Fibroblast of lung (primary cell): ENCODE data around the gene LSAMP. TPM values are rescaled to one million over a fixed set of nuclear protein-coding genes. Genes with fewer than 3 reads are reported as not detected.

Experiments
- DNase-seq, 2 donors: peaks; one replicate each; pipeline versions ENCODE4 v3.0.0 to v3.0.0-alpha.2; 2010; ENCODE audit warnings: low read depth in 2 of 2
- H2AFZ ChIP-seq: 2 replicates; pipeline ENCODE4 v1.5.1; 2012; ENCODE audit warnings: low read length, control low read depth, inconsistent platforms
- H3K27ac ChIP-seq: 2 replicates; pipeline ENCODE4 v1.5.1; 2011; ENCODE audit warnings: low read length, control low read depth; ENCODE audit not compliant: insufficient read depth
- H3K27me3 ChIP-seq: 2 replicates; pipeline ENCODE4 v1.5.1; 2011; ENCODE audit warnings: mild to moderate bottlenecking, low read length; ENCODE audit not compliant: control insufficient read depth, insufficient read depth
- H3K36me3 ChIP-seq: 2 replicates; pipeline ENCODE4 v1.5.1; 2011; ENCODE audit warnings: low read length; ENCODE audit not compliant: control insufficient read depth, insufficient read depth
- H3K4me1 ChIP-seq: 2 replicates; pipeline ENCODE4 v1.5.1; 2011; ENCODE audit warnings: low read length; ENCODE audit not compliant: control insufficient read depth, insufficient read depth; ENCODE audit errors: extremely low read depth
- H3K4me2 ChIP-seq: 2 replicates; pipeline ENCODE4 v1.5.1; 2011; ENCODE audit warnings: low read length, control low read depth; ENCODE audit not compliant: insufficient read depth; ENCODE audit errors: extremely low read depth
- H3K4me3 ChIP-seq, 4 experiments: fragments of 200-600 bp in 1 of 4; sonication (generic) in 1 of 4; replicated peaks in 1 of 4; 2 replicates each; pipeline ENCODE4 v1.5.1; 2011 to 2016; ENCODE audit warnings: low read length in 4 of 4, low read depth in 3 of 4, mild to moderate bottlenecking in 3 of 4, control low read depth in 2 of 4, inconsistent platforms in 1 of 4, mixed read lengths in 1 of 4; ENCODE audit not compliant: insufficient read depth in 1 of 4; ENCODE audit errors: control extremely low read depth in 1 of 4
- H3K79me2 ChIP-seq: 2 replicates; pipeline ENCODE4 v1.5.1; 2012; ENCODE audit warnings: mild to moderate bottlenecking, low read length, inconsistent platforms; ENCODE audit not compliant: control insufficient read depth, insufficient read depth
- H3K9ac ChIP-seq: 2 replicates; pipeline ENCODE4 v1.5.1; 2011; ENCODE audit warnings: mild to moderate bottlenecking, low read length, control low read depth; ENCODE audit not compliant: insufficient read depth
- H3K9me3 ChIP-seq: 2 replicates; pipeline ENCODE4 v1.5.1; 2012; ENCODE audit warnings: low read depth, low read length; ENCODE audit not compliant: control insufficient read depth, insufficient read depth
- H4K20me1 ChIP-seq: 2 replicates; pipeline ENCODE4 v1.5.1; 2011; ENCODE audit warnings: low read length; ENCODE audit not compliant: control insufficient read depth, insufficient read depth; ENCODE audit errors: extremely low read depth
- EZH2 ChIP-seq: IDR thresholded peaks from 2 replicates; pipeline ENCODE4 v1.5.1; 2012; ENCODE audit warnings: low read length, control low read depth, mild to moderate bottlenecking; ENCODE audit errors: missing control alignments
- polyA plus RNA-seq, 2 donors: library from polyadenylated mRNA; depleted of rRNA in 1 of 2; stranded (reverse) in 1 of 2; unstranded in 1 of 2; fragments of >200 nt; gene quantifications; 2 replicates each; pipeline ENCODE4 v1.2.1, GENCODE V29; 2011 to 2012; ENCODE audit warnings: missing spikeins in 1 of 2
- total RNA-seq: library from RNA; depleted of rRNA; stranded (reverse); fragments of >200 nt; gene quantifications from 2 replicates; pipeline ENCODE4 v1.2.1, GENCODE V29; 2014
- TF ChIP-seq, protein P1 (sequence below), 2 donors: IDR thresholded peaks in 1 of 2; conservative IDR thresholded peaks in 1 of 2; 1 replicate in 1 of 2; 2 replicates in 1 of 2; pipeline ENCODE4 v1.5.1; 2011 to 2012; ENCODE audit warnings: low read length in 2 of 2, control low read depth in 1 of 2, inconsistent platforms in 1 of 2, low read depth in 1 of 2, mild to moderate bottlenecking in 1 of 2

The LSAMP gene
- total and polyA plus RNA-seq, 2 donors (not counting 1 experiment from before 2014, with no cell fraction given) = 4.8 to 5.9 TPM

DNA sequence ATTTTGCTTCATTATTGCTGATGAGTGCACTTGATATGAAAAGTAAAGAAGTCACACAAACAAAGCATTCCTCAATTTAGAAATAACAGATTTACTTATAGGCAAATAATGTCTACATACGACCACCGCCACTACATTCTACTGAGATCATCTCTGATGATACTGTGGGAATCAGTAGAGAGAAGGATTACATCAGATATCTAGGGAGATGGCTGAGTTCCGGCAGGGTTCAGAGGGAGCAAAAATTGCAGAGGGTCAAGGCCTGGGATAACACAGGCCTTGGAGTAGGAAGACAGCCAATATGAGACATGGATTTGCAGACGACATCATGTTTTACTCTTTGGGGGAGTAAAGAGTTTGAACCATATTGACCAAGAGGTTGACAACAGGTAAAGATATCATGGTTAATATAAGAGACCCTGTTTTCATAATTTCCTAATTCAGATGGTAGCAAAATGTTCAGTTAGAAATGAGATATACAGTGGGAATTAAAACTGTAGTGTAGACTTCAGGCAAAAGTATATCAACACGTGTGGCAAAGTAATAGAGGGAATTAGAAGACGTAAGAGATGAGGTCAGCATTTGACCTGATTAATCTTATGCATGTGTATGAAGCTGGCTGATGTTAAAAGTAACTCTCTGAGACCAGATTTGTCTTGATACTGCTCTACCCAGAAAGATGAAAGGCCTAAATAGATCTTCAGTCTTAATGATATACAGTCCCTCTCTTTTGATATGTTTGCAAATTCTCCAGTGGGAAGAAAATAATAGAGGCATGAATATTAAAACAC lies 15.6 kb downstream of the LSAMP start:
- Histone ChIP-seq H4K20me1 (no peaks in the 10 kb centered on the region), H3K4me1 (no peaks in the 10 kb centered on the region), H3K4me2 (no peak overlapping the region), H3K79me2 (no peaks in the 10 kb centered on the region), H3K36me3 (no peaks in the 10 kb centered on the region), H3K9me3 (no peaks in the 10 kb centered on the region), H2AFZ (no peak overlapping the region), H3K27ac (no peak overlapping the region), H3K9ac (no peak overlapping the region), H3K4me3 (no peak overlapping the region), H3K27me3 (no peaks in the 10 kb centered on the region)
- TF ChIP-seq EZH2 = no peak
- TF ChIP-seq, protein P1, sequence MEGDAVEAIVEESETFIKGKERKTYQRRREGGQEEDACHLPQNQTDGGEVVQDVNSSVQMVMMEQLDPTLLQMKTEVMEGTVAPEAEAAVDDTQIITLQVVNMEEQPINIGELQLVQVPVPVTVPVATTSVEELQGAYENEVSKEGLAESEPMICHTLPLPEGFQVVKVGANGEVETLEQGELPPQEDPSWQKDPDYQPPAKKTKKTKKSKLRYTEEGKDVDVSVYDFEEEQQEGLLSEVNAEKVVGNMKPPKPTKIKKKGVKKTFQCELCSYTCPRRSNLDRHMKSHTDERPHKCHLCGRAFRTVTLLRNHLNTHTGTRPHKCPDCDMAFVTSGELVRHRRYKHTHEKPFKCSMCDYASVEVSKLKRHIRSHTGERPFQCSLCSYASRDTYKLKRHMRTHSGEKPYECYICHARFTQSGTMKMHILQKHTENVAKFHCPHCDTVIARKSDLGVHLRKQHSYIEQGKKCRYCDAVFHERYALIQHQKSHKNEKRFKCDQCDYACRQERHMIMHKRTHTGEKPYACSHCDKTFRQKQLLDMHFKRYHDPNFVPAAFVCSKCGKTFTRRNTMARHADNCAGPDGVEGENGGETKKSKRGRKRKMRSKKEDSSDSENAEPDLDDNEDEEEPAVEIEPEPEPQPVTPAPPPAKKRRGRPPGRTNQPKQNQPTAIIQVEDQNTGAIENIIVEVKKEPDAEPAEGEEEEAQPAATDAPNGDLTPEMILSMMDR (conservative IDR thresholded peaks at IDR 0.05 in 1 of 2, IDR thresholded peaks at IDR 0.05 in 1 of 2; ENCODE audit: low read depth in 1 of 2, low read length in 2 of 2) = no peak
- no peak for DNase-seq

DNA sequence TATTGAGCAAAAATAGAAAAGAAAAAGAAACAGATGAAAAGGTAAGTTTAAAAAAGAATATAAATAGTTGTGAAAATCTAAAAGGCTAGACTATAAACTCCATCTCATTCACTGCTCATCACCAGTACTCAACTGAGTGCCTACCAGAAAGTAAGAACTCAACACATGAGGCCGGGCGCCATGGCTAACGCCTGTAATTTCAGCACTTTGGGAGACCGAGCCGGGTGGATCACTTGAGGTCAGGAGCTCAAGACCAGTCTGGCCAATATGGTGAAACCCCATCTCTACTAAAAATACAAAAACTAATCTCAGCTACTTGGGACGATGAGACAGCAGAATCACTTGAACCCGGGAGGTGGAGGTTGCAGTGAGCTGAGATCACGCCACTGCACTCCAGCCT lies 19.3 kb downstream of the LSAMP start:
- Histone ChIP-seq H3K36me3 (no peaks in the 10 kb centered on the region), H3K4me3 (no peak overlapping the region), H3K9ac (no peak overlapping the region), H3K4me1 (no peaks in the 10 kb centered on the region), H3K27ac (no peak overlapping the region), H3K9me3 (no peaks in the 10 kb centered on the region), H3K79me2 (no peaks in the 10 kb centered on the region), H4K20me1 (no peaks in the 10 kb centered on the region), H3K27me3 (no peaks in the 10 kb centered on the region), H3K4me2 (no peak overlapping the region), H2AFZ (no peak overlapping the region)
- no peak for DNase-seq
- TF ChIP-seq, protein P1 (conservative IDR thresholded peaks at IDR 0.05 in 1 of 2, IDR thresholded peaks at IDR 0.05 in 1 of 2; ENCODE audit: low read depth in 1 of 2, low read length in 2 of 2) = no peak
- no peak for TF ChIP-seq EZH2

DNA sequence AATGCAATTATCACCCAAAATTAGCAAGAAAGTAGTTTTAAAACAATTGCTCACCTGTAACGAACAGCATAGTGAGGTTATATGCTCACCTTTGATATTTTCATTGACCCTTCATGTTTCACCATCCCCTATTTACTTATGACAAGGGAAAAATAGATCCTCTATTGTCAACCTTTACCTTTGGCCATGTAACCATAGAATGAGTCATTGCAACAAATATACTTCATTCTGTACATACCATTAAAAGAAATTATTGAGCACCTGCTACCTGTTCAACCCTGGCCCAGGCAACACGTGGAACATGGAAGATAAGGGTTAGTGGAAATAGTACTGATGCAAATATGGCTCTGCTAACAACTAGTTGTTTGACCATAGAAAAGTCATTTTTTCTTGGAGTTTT lies 20.2 kb downstream of the LSAMP start:
- Histone ChIP-seq H3K9ac (no peak overlapping the region), H2AFZ (no peak overlapping the region), H3K36me3 (no peaks in the 10 kb centered on the region), H3K4me1 (no peaks in the 10 kb centered on the region), H3K9me3 (no peaks in the 10 kb centered on the region), H3K4me2 (no peak overlapping the region), H3K4me3 (no peak overlapping the region), H3K27ac (no peak overlapping the region), H3K79me2 (no peaks in the 10 kb centered on the region), H3K27me3 (no peaks in the 10 kb centered on the region), H4K20me1 (no peaks in the 10 kb centered on the region)
- TF ChIP-seq, protein P1 (conservative IDR thresholded peaks at IDR 0.05 in 1 of 2, IDR thresholded peaks at IDR 0.05 in 1 of 2; ENCODE audit: low read depth in 1 of 2, low read length in 2 of 2) = no peak
- no peak for TF ChIP-seq EZH2
- no peak for DNase-seq
